GM21576 (cell line): ENCODE measurements around the gene DGKI.

ENCODE experiments used
- ATAC-seq: cut with Tn5 transposase; IDR thresholded peaks from one replicate; pipeline ENCODE4 v1.9.1; 2021; ENCODE audit warnings: mild to moderate bottlenecking, moderate library complexity; ENCODE audit not compliant: unreplicated experiment

The DGKI gene

DNA sequence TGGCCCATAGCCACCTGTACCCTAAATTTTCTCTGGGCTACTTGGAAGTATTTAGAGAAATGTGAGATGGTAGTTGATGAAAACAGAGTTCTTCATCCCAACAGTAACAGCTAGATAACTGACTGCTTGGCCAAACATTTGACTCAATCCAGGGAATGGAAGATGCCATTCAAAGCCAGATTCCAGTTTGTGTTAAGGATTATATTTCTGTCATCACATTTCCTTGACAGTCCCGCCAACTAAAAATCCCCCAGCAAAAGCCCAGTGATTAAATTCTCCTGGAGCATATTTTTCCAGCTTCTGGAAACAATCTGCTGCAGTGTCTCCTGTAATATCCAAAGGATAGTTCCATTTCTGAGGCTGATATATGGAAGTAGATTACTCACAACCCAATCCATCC lies 457.9 kb downstream of the DGKI start:
- ATAC-seq, result no peak

DNA sequence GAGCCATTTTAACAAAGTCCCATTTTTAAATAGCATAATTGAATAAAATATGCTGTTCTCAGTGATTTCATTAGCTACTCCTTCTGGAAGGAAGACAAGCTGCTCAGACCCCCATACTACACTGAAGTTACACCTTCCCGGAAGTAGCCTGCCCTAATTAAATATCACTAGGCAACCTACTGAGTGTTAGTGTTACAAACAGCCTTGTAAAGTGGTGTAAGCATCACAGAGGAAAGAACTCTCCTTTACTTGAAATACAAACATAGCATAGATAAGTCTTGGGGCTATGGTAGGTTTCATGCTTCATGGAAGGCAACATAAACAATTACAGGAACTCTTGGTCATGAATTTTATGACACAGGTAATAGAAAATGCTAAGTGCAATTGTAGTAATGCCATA lies 459.8 kb downstream of the DGKI start:
- no peak for ATAC-seq

DNA sequence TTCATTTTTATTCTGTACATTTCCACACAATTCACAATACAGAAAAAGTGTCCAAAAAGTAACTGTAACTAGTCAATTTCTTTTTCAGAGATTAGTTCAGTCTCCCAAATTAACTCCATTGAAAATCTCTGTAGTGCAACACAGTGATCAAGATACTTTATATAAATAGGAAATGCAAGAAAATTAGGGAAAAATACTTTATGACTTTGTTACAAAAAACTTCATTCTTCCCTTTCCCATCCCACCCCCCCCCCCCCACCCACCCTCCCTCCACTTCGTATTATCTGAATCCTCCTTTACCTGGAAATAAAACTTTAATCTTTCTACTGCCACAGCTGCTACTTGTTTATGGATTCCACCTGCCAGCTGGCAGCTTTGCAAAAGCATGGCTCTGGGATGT lies 465.7 kb downstream of the DGKI start:
- ATAC-seq, result no peak

DNA sequence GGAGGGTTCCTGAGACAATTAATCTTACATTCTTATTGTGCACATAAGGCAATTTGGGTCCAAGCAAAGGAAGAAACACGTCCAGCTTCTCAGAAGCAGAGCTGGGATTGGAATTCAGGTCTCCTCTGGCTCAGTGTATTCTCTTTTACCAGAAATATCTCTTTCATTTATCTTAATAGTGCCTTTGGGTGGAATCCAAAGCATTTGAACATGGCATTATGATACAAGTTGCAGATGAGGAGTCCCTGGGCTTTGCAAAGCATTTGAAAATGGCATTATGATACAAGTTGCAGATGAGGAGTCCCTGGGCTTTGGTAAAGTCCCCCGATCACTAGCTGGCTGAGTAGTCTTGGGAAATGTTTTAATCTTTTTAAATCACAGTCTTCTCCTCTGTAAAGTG lies 473.3 kb downstream of the DGKI start:
- no peak for ATAC-seq

DNA sequence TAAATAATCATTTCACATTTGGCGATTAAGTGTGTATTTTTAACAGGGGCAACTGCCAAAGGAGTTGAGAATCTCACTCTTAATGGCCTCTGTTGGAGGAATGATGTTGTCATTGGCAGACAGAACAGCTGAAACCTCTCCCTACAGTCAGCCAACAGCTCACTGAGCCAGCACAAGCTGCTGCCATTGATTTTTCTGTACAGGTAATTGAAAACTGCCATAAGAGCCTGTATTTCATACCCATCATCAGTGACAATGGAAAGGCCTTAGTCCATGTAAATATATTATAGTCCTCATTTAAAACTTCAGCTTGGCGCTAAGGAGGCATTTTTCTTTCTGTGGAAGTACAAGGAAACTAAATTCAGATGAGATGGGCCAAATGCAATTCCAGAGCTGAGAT lies 475.2 kb downstream of the DGKI start:
- ATAC-seq, result no peak

DNA sequence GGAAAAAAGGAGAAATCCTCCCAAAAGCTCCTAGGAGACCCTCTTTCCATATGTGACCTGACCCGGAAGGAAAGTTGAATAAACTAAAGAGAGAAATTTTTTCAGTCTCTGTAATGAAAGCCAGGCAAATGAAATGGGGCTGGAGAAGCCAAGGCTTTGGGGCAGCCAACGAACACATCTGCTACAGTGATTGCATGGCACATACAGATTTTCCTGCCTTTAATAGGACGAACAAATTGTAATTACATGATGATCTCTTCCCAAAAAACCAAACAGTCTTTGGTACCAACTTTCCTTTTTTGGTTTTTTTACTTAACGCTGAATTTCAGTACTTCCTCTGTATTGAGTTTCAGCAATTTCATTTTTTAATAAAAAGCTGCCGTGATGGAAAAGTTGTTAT lies 479.8 kb downstream of the DGKI start:
- no peak for ATAC-seq

DNA sequence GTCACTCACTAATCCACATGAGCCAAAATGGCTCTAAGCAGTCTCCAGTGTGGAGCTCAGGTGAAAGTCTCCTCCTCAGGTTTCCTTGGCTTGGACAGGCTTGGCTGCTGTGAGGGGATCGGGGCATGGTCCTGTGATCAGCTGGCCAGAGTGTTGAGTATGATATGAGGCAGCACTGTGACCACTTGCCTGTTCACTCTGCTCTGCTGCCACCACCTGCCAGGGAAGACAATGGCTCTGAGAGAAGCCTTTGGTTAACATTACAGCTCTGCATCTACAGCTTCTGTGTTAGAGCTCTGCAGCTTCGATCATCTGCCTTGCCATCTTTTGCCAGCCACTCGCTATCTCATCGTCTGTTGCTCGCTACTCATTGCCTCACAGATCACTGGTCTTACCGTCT lies 483.1 kb downstream of the DGKI start:
- ATAC-seq, result no peak

DNA sequence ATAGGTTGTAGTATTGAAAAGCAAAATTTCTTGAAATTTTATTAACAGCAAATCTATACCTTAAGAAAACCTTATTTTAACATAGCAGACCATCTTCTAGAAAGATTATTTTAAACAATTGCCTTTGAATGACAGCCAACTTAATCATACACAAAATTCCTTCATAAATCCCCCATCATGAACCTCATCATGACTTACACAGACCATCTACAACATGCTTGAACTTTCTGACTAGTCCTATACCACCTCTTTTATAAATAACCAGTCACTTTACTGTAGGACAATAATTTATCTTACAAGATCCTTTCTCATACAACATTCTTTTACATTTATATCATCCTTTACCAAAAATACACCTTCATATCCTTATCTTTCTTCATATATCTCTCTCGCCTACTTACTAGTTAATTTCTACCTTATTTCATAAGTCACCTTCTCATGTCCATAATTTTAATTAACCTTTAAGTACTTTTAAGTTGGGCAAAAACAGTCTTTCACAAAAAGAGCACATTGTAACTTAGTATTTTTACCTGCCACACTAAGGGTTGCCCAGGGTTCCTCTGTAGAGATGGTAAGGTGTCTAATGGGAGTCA lies 486.6 kb downstream of the DGKI start:
- ATAC-seq, result no peak

DNA sequence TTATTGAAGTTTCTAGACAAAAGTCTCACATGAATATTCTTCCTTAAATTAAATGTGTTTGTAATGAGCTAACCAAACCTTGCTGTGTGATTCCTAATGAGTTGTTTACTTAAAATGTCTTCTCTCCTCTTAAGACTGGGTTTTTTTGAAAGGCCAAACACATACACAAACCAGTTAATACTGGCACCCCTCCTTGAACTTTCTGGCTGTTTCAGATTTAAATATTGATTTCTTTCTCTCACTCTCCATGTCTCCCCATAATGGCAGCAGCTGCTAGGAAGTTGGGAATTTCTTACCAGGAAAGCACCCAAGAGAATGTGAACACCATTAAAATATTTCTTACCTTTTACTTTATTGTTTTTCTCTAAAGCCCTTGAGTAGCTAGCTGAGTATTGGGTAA lies 491.8 kb downstream of the DGKI start:
- no peak for ATAC-seq

DNA sequence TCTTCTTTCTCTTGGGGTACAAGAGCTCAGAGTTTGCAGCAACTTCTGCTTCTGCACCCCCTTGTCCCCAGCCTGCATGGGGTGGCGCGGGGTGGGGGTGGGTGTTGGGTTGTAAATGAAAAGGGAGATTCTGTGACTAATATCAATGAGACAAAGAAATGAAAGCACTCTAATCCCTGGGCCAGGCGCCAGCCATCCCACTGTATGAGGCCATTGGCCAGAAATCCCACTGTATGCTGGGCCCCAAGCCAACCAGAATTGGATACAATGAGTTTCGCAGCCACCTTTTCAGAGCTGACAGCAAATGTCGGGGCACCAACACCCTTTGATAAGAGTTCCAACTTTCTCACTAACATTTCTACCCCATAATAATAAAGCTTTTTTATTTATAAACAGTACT lies 492.4 kb downstream of the DGKI start:
- ATAC-seq, result no peak

DNA sequence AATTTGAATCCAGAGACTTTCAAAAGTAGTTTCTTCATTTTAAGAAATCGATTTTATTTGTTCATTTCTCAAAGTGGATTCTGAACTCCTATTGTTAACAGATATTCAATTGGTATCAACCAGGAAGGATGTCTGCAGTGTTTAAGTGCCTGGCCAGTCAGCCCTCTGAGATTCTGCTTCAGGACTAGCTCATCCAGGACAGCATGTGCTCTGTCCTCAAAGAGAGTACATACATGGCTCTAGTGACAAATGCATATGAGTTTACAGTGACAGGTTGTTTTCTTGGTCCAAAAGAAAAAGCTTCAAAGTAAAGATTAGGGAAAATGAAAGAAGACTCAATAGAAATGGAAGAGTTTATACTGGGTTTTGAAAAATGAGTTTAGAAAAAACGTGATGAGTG lies 494.8 kb downstream of the DGKI start:
- ATAC-seq, result no peak

DNA sequence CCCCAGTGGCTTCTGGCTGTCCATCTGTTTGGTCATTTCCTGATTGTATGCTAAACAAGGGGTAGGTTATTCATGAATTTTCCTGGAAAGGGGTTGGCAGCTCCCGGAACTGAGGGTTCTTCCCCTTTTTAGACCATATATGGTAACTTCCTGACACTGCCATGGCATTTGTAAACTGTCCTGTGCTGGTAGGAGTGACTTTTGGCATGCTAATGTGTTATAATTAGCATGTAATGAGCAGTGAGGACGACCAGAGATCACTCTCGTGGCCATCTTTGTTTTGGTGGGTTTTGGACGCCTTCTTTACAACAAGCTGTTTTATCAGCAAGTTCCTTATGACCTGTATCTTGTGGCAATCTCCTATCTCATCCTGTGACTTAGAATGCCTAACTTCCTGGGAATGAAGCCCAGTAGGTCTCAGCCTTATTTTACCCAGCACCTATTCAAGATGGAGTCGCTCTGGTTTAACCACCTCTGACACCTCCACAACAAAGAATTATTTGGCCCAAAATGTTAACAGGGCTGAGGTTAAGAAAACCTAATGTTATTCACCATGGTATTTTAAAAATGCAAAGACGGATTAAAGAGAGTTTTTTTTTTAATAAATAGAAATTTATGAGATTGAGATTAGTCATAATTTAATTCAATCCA lies 500.9 kb downstream of the DGKI start:
- no peak for ATAC-seq

DNA sequence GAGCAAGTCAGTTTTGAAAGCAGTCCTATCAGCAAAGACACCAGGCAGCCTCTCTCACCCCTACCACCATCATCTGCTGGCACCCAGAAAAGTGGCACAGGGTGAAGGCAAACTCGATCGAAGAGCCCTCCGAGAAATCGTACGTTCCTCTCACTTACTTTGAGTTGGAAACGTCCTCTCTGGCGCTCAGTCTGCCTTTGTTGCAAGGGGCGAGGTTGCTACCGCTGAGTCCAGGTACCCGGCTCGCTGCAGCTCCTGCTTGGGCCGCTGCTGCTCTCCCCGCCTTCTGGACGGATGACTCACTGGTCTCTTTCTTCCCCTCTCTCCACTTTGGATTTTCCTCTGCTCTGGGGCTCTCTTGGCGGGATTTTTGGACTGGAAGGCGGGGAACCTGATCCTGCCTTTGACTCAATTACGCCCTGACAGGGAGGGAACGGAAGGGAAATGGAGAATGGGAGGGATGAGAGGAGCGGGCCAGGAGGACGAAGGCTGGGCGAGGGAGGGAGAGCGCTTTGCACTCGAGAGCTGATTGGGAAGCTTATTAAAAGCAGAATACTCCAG lies 503.4 kb downstream of the DGKI start, which contains the start of gene PTN:
Gene PTN, minus strand, starts transcription at position 453 of the 561 bp plus-strand sequence. CDS start 88,760 bp downstream, outside the sequence.
- ATAC-seq, result no peak

DNA sequence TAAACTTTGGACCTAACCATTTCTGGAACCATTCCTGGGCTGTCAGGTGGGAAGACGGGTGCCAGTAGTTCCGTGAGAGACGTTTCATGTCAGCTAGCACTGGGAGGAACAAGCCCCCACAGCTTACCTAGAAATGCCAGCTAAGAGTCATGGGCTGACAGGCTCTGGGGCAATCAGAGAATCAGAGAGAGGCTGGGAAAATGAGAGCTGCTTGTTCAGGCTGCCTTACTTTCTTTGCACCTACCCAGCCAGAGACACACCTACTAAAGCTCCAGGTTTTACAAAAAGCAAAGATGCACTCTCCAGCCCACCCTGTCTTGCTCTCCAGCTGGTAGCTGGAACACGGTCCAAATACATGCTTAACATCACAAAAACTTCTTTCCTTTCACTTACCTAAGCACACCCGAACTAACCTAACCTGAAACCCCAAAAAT lies 503.9 kb downstream of the DGKI start:
- no peak for ATAC-seq

DNA sequence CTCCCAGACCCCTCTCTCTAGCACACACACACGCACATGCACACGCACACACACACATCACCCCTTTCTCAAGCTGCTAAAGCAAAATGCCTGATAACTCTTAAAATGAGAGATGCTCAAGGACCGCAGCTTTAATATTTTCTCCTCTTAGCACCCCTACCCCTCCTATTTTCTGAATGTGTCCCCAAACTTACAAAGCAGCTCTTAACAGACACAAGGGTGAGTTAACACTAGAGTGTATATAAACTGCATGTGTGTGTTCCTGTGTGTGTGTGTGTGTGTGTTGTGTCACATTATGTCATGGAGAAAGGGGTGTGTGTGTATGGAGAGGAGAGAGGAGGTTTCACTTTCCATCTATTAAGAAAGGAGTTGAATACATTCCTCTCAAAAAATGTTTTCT lies 504.5 kb downstream of the DGKI start:
- ATAC-seq, result no peak

DNA sequence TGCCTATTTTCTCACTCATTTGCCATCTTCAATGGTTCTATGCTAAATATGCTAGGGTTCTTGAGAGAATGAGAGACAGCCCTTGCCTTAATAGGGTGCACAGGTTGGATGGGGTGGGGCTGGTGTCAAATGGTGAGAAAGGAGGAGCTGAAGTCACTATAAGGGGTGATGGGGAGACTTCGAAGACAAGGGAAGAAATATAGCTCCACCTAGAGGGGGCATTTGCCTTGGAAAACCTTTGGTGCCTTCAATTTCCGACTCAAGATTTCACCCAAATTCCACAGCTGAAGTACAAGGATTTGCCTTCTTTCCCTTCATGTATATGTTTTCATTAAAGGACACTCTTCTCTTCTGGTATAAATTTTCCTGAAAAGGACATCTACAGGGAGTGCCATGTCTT lies 508.9 kb downstream of the DGKI start:
- no peak for ATAC-seq

DNA sequence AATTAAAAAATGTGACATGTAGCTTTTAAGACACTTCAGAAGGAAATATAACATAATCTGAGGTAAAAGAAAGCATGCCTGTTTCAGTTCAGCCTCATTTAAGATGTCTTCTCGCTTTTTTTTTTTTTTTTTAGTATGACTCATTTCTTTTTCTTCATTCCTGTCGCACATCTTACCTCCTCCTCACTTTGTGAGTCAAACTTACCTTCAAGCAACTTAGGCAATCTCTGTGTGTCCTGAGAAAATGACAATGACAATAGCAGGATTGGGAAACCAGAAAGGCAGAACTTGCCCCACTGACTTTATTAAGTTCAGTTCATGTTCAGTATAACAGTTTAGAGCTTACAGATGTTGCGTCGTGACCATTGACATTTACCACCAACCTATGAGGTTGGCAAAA lies 511.0 kb downstream of the DGKI start:
- no peak for ATAC-seq

DNA sequence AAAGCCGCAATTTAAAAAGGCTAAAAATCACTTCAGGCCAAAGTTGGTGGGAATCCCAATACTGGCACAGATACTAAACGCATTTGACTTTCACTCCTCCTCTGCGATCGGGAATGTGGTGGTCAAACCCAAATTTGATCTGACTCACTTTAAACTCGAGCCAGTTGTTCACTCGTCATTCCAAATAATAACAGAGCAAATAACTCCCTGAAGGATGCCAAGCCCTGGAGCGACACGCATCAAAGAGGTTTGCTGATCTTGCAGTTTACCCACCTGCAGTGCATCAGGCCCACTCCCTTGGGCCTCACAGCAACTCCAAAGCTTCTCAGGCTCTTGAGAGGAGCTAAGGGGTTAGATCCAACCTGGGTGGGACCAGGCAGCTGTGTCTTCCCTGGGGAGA lies 515.4 kb downstream of the DGKI start:
- ATAC-seq, result no peak
